ENCODE measurements around the gene HNRNPU.

The HNRNPU gene

DNA sequence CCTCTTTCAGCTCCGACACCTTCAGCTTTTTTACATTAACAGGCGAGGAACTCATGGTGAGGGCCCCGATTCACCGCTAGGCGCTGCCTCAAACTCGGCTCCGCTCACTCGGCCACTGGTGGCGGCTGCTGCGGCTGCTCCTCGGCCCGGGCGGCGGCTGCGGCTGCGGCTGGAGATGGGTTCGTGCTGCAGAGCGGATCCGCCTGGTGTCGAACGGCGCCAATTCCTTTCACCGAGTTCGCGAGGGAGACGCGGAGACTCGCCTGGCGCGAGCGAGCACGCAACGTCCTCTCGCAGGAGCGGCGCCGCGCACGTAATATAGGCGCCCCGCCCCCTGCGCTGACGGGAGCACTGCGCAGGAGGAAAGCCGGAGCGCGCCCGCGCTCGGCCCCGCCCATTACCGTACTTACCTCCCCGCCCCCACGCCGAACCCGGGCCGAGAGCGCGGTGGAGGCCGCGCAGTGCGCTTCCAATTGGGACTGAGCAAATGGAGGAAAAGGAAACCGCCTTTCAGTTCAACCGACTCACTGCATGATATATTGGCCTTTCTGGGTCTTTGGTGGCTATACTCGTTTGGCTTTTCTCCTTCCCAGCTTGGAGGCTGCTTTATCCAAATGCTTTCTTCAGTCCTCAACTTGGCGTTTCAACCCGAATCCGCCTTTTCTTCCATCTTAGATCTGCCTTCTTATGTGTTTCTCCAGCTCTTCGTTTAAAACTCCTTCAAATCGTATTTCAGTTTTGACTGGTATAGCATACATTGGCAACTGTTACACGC is at the start of gene HNRNPU:
TSS of gene HNRNPU (minus strand) at position 291 of the 775 bp plus-strand sequence. CDS start at position 55, 236 bp downstream.
- DNase-seq = peak; percentile 80

DNA sequence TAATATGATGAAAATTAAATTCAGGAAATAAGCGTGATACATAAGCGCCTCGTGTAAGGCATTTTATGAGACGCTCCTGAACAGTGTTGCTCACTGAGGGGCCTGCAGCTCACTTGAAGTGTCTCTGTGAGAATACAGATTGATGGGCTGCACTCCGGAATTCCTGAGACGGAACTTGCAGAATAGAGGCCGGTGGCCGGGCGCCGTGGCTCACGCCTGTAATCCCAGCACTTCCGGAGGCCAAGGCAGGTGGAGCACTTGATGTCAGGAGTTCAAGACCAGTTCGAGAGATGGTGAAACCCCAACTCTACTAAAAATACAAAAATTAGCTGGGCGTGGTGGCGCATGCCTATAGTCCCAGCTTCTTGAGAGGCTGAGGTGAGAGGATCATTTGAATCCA is 49.5 kb upstream of the HNRNPU start:
- DNase-seq = no peak

GRCh38 chr1:244904119-244904518 is 39.8 kb upstream of the HNRNPU start:
- DNase-seq = no peak

GRCh38 chr1:244901400-244902015 is 37.2 kb upstream of the HNRNPU start:
- DNase-seq = no peak

DNA sequence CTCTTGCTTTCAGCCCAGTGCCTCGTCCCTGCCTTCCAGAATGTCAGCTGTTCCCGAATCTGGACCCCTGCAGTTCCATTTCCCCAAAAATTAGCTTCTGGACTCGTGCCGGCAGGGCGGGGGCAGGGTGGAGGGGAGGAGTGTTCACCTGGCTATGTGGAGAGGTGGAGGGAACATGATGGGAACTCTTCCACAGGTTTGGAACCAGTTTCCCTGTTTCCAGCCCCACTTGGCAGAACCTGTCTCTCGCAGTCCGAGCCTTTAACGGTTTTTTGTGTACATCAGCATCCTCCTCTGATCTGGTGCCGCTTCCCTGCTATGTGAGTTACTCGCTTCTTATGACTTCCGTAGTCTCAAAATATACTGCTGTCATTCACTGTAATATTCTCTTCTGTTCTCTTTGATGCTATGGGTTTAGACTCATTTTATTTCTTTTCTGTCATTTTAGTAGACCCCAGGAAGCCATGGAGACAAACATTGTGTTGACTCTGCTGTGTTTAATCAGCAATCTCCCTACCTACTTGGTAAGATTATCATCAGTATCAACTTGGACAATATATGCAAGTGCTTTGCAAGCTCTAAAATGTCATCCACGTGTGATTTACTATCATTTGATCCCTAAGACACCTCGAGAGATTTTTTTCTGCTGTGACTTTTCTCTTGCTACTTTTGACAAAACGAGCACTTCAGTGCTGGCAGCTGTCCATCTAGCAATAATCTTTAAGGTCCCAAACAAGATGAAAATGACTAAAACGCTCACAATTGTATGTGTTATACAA is 33.3 kb upstream of the HNRNPU start:
- DNase-seq = no peak

DNA sequence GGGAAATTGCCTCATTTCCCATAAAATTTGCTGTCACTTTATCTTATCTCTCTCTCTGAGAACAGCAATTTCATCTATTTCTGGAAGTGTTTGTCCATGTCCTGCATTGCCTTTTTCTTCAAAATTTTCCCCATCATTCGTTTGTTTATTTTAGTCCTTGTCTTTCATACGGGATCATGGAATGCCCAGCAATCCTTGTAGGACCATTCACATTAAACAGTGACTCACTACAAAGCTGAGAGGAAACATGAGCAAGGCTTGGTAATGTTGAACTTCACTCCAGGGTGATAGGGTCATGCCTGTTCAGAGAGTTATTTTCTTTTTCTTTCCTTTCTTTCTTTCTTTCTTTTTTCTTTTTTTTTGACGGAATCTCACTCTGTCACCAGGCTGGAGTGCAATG is 32.2 kb upstream of the HNRNPU start:
- DNase-seq = no peak

GRCh38 chr1:244893836-244894235 is 29.5 kb upstream of the HNRNPU start:
- DNase-seq = no peak

DNA sequence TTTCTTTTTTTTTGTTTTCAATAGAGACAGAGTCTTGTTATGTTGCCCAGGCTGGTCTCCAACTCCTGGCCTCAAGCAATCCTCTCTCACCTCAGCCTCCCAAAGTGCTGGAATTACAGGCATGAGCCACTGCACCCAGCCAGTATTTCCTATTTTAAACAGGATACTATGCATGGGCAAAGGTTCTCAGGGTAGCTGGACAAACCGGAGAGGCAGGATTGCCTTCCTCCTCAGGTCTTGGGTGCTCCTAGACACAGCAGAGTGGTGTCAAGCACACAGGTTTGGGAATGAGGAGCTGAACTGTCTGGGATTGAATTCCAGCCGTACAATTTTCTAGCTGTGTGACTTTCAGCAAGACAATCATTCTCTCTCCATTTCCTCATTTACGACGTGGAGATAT is 22.9 kb upstream of the HNRNPU start:
- no peak for DNase-seq

- no peak for DNase-seq
Observed at GRCh38 chr1:244881552-244882280, 17.4 kb upstream of the HNRNPU start.

GRCh38 chr1:244878681-244879080 is 14.3 kb upstream of the HNRNPU start:
- no peak for DNase-seq

DNA sequence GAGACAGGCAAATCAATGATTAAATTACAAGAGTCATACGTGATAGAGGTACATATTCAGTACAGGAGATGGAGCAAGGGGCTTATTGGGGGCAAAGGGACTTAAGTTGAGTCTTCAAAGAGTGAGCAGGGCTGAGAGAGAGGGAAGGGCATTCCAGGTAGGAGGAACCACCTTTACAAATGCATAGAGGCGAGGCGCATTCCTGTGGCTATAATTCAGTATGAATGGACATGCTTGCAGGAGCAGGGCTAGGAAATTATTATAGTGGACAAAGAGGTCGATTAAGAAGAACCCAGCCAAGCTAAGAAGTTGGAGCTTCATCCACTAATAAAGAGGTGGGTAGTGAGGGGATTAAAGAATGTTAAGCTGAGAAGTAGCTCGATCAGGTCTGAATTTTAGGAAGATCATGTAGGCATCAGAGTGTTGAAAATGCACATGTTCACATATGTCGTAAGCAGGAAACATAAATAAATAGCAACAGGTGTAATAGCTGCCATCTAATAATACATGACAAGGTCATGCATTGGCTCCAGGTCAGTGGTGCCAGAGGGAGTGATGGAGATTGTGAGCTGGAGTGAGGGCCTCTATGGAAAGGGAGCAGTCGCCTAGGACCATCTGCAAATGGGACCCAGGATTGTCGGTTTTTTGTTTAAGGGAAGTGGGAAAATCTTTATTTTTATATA is 12.0 kb upstream of the HNRNPU start:
- no peak for DNase-seq

DNA sequence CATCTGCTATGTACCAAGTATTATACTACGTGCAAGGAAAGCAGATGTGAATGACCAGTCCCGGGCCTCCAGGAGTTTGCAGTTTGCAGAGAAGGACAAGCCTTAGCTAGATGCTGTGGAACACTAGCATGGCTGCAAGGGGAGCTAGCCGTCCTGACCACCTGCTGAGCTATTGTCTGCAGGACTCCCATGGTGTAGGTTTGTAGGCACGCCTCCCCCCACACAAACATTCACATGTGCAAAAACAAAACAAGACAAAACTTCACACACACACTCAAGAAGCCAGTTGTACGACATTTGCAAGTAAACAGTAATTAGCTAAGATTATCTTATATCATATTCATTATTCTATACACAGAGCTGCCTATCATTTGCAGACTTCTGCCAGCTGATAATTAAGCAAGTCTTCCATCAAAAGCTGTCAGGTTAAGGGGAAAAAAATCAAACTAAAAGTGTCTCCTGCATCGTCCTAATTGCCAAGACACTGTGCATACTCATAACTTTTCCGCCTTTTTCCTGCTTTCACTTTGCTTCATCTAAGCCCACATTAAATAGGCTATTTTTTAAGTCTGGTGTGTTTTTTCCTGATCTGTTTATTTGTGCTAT is 10.7 kb upstream of the HNRNPU start:
- DNase-seq = no peak

GRCh38 chr1:244869950-244870349 is 5.6 kb upstream of the HNRNPU start:
- DNase-seq = no peak

DNA sequence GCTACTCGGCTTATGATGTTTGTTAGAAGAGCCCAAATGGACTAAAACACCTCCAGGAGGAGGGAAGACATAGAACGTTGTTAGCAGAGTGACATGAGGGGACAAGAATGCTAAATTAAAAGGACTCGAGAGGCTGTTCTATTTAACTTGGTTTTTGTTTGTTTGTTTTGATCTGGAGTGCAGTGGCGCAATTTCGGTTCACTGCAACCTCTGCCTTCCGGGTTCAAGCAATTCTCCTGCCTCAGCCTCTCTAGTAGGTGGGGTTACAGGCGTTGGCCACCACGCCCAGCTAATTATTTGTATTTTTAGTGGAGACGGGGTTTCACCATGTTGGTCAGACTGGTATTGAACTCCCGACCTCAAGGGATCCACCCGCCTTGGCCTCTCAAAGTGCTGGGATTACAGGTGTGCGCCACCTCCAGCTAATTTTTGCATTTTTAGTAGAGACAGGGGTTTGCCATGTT is 5.1 kb upstream of the HNRNPU start:
- DNase-seq = no peak

DNA sequence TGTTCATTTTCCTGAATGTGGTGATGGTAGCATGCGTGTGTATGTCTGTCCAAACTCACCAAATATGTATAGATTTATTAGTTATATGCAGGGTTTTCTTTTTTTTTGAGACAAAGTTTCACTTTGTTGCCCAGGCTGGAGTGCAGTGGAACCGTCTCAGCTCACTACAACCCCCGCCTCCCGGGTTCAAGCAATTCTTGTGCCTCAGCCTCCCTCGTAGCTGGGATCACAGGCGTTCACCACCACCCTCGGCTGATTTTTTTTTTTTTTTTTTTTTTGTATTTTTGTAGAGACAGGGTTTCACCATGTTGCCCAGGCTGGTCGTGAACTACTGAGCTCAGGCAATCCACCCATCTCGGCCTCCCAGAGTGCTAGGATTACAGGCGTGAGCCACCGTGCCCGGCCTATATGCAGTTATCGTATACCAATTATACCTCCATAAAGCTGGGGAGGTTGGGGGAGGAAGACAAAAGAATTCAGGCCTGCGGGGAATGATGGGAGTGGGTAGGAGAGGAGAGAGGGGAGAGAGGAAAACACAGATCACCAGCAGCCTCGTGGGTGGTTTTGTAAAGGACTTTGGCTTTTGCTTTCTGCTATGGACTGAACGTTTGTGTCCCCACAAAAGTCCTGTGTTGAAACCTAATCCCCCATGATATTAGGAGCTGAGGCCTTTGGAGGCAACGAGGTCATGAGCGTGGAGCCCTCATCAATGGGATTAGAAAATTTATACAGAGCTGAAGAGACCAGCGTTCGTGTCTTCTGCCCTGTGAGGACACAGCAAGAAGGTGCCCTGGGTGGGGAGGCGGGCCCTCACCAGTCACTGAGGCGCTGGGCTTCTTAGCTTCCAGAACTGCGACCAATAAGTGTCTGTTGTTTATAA is 4.4 kb upstream of the HNRNPU start:
- DNase-seq = no peak

GRCh38 chr1:244866355-244866754 is 2.0 kb upstream of the HNRNPU start:
- DNase-seq = no peak

DNA sequence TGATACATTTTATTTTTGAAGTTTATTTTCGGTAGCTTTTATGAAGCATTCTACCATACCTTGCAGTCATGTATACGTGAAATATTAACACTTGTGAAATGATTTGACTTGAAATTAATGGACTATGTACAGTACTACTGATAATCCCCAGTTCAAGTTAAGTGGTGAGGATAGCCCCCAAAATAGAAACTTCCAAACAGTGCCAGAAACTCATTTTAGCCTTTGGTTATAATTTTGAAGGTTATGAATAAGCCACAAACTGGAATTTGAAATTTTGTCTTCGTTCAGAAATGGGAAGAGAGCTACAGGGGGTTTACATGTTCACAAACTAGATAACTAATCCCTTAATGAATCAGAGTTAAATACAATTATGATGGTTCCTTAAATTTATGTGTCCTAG is 1.5 kb upstream of the HNRNPU start:
- DNase-seq = no peak

- no peak for DNase-seq
Observed at GRCh38 chr1:244865028-244865371, 657 bp upstream of the HNRNPU start.

DNA sequence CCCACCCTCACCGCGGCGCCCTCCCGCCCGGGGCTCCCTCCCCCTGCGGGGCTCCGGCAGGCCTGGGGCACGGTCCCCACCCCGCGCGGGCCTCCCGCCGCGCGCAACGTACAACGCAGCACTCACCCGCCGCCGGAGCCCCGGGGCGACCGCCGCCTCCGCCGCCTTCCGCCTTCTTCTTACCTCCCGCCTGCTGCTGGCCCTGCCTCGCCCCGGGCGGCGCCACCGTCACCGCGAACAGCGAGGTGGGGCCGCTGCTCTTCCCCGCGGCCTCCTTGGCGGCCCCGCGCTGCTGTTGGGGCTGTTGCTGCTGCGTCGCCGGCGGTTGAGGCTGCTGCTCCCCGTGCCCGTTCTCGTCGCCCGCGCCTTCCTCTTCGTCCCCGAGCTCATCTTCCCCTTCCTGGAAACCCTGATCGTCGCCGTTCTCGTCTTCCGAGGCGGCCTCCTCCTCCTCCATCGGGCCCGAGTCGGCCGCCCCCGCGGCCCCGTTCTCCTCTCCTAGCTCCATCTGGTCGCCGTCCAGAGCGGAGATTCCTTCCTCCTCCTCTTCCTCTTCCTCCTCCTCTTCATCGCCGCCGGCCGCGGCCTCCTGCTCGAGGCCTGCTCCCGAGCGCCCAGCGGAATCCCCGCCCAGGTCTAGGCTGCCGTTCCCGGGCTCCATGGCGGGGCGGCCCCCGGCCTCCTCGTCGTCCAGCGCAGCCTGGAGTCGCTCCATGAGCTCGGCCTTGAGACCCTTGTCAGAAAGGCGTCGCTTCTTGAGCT is 671 bp downstream of the HNRNPU start:
- no peak for DNase-seq

Data from SIG-M5 (cell line).